Measurements from ENCODE around the gene PTPRJ.
A peak's percentile ranks its signal among the peaks of the same experiment; 100 is the strongest.

DNA sequence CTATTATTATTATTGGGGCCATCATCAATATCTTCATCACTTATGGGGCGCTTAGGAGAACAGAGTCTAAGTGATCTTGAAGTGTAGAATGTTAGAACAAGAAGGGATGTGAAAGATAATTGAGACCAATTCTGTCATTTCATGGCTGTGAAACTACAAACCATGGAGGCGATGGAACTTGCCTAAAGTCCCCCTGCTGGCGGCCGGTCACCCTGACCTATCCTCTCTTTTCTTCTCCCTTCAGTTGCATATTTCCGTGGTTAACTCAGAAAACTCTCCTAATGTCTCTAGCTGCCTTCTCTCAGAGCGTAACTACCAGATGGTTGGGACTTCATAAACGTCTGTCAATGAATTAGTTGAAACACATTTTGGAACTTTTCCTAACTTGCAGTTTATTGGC, 229.7 kb downstream of the PTPRJ start:
- TF ChIP-seq CTCF (IDR thresholded peaks at IDR 0.05) (peak in 1 of 3 experiments; percentile 19), POLR2A (IDR thresholded peaks at IDR 0.05) (no peak)
